NCI-H82 (cell line): ENCODE measurements around the gene GRB2.

Experiments
- DNase-seq: peaks from one replicate; lab custom pipeline; 2025; lab: John Stamatoyannopoulos, UW

GRB2 gene

DNA sequence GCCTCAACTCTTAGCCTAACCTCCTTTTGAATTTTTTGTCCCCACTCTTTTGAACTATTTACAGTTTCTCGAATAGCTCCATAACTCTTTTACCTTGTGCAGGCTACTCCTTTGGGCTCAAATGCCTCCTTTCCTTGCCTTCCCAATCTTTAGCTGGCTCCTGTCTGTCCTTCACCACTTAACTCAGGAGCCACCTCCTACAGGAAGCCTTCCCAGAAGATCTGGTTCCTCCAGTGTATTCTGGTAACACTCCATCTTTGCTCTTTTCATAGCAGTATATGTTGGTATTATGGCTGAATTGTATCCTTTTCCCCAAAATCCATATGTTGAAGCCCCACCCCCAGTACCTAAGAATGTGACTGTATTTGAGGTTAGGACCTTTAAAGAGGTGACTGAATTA, 9.0 kb upstream of the GRB2 start:
- DNase-seq: no peak

DNA sequence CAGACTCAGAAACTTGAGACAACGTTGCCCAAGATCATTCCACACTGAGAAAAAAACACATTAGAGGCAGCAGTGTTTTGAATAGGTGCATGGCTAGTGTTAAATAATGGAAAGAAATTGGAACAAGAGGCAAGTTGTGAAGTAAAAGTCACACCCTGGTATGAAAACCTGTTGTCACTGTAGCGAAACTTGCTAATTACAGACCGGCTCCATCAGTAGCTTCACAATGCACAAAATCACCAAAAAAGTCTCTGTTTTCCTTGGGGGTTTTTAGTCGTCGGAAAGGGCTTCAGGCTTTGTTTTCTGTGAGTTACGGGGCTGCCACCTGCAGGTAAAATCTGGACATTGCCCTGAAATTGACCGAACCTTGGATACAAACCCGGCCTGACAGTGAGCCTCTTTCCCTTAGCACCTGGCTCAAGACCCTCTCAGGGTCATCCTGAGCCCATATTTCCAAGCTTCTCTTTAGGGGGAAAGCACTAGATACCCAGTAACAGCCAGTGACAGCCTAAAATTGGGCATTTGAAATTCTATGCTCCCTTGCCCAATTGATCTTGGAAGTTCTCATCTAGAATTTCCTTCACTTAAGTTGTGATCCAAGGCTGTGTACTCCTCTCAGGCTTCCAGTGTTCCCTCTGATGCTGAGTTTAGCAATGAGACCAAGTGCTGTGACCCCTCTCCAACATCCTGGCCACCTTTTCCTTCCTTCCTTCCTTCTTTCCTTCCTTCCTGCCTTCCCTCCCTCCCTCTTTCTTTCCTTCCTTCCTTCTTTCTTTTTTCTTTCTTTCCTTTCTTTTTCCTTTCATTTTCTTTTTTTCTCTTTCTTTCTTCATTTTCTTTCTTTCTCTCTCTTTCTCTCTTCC, 7.2 kb upstream of the GRB2 start:
- DNase-seq: peak; percentile 83

DNA sequence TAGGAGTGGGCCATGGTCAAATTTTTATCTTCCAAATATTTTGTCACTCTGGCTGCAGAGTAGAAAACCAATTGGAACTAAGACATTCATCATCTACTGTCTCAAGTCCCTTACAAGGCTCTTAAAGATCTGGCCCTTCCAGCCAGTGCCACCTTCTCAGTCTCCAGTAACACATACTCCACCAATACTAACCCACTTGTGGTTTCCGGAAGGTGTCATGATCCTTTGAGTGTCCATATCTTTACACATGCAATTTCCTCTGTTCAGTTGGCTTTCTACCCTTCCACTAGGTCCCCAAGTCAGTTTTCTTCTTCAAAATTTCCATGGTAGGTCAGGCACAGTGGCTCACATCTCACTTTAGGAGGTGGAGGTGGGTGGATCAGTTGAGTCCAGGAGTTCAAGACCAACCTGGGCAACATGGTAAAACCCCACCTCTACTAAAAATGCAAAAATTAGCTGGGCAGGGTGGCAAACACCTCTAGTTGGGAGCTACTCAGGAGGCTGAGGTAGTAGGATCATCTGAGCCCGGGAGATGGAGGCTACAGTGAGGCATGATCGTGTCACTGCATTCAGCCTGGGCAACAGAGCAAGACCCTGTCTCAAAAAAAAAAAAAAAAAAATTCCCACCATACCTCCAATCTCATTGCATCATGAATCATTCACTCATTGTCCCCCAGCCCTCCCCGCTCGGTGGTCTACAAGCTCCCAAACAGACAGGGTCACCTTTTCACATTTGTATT, 6.0 kb upstream of the GRB2 start:
- no peak for DNase-seq

DNA sequence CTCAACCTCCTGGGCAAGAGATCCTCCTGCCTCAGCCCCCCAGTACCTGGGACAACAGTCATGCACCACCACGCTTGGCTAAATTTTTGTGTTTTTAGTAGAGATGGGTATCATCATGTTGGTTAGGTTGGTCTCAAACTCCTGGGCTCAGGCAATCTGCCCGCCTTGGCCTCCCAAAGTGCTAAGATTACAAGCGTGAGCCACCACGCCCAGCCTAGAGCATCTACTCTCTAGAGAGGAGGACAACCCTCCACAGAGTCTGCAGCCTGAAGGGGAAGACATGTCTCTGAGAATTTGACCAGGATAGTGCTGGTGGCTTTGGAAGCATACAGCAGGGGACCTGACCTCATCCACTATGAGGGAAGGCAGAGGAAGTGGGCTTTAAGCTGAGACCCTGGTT, 4.7 kb upstream of the GRB2 start:
- no peak for DNase-seq

DNA sequence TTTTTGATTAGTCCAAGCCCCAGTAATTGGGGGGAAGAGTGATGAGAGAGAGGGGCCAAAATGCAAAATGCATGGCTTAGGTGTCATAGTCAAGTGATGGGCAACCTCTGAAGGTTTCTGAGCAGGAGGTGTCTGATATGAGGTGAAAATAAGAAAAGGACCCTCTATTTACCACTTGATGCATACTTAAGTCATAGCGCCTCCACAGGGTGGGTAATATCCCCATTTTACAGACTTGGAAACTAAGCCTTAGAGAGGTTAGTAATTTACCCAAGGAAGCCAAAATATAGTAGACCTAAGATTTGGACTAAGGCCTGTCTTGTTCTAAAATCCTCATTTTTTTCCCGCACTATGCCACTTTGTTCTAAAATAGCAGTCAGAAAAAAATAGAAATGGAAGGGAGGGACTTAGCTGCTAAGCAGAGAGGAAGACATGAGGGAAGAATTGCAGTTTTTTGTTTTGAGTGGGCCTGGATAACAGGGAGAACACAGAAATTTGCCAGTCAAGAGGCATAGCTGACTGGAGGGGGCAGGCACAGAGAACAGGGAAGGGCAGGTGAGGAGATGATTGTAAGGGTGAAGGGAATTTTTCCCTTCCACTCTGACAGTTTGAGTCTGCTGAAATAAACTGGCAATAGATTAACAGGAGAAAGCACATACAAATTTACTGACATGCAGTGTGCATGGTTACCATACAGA, 2.3 kb upstream of the GRB2 start:
- DNase-seq: no peak

DNA sequence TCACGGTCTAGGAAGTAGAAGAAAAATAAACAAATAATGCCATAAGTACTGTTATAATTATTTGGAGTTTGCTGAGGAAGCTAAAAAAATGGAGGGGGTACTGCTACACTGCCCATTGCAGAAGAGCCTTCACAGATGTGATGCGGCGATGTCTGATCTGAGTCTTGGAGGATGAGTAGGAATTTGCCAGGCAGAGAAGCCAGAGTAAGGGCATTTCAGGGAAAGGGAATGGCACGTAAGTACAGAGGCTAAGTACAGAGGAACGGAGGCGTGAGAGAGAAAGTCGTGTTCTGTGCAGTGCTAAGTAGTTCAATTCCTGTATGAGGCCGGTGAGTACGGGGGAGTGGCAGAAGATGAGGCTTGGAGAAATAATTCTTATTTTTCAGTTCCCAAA, 741 bp upstream of the GRB2 start:
- DNase-seq: peak; percentile 52

DNA sequence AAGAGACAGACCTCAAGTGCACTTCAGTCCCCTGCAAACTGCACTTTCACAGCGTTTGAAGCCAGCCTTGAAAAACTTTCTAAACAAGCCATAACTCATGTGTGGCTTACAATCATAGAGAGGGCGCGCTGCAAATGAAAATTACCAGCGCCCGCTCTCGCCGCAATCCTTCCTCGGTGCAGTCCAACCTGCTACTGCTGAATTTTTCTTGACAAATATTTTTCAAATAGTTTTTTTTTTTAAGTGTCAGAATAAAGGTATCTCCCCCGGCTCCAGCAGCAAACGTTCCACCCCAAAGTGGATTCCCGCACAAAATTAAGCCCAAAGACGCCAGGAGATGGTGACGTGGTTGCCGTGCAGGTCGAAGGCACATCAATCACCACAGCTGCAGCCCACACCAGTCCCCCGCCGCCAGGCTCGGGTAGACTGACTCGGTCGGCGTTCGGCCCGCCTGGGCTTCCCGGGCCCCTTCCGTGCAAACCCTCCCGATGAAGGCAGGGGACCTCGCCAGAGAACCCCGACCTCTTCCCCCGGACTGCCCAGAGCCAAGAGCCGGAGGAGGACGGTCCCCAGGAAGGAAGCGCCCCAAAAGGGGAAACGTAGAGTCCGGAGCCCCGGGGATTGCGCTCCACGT, 630 bp downstream of the GRB2 start:
- DNase-seq: peak; percentile 73

DNA sequence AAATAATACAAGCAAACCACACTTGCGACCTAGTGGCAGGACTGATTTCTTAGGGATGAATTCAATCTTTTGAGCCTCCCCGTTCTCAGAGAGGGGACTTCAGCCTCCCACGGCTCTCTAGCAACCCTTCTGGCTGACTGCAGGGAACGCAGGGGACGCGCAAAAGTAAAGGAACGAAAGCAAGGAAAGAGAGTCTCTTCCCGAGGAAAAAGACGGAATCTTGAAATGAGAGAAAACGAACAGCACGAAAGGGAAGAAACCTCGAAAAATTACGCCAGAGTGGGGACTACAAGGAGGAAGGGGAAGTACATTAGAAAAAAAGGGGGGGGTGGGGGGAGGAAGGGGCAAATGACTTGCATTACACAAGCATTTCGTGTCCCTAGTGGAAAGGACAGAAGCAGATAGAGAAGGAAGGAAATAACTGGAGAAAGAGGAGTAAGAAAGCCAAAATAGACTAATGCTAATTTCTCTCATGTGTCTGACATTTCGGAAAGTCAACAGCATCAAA, 1.2 kb downstream of the GRB2 start:
- peak; percentile 90 for DNase-seq

DNA sequence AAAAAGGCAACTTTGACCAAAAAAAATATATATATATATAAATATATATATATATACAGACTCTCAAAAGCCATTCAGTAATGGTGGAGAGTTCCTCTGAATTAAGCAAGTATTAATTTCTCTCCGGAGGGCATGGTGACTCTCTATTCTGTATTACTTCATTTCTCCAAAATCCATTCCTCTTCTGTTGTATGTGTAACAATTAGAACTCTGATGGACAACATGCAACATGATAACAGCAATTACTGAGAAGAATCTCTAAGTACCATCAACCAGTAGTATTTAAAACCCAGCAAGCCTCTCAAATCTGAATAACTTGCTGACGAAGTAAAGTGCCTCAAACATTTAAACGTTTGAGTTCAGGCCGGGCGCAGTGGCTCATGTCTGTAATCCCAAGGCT, 2.3 kb downstream of the GRB2 start:
- DNase-seq: peak; percentile 41

DNA sequence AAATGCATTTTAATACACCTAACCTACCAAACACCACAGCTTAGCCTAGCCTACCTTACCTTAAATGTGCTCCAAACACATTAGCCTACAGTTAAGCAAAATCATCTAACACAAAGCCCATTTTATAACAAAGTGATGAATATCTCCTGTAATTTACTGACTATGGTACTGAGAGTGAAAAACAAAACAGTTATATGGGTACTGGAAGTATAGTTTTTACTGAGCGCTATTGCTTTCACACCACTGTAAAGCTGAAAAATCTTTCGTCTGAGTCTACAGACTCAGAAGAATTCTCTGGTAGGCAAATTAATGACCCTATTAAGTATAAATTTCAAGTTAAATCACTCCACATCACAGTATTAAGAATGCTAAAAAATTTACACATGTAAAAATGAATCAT, 3.5 kb downstream of the GRB2 start:
- no peak for DNase-seq

DNA sequence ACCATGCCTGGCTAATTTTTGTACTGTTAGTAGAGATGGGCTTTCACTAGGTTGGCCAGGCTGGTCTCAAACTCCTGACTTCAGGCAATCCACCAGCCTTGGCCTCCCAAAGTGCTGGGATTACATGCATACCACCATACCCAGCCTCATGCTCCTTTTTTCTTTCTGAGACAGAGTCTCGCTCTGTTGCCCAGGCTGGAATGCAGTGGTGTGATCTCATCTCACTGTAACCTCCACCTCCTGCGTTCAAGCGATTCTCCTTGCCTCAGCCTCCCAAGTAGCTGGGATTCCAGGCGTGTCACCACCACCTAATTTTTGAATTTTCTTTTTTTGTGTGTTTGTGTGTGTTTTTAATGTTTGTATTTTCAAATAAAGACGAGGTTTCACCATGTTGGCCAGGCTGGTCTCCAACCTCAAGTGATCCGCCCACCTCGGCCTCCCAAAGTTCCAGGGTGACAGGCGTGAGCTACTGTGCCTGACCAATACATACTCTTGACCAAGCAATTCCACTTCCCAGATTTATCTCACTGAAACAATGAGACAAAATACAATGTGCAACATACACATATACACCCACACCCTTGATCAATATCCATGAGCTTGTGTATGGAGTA, 5.0 kb downstream of the GRB2 start:
- DNase-seq: no peak

DNA sequence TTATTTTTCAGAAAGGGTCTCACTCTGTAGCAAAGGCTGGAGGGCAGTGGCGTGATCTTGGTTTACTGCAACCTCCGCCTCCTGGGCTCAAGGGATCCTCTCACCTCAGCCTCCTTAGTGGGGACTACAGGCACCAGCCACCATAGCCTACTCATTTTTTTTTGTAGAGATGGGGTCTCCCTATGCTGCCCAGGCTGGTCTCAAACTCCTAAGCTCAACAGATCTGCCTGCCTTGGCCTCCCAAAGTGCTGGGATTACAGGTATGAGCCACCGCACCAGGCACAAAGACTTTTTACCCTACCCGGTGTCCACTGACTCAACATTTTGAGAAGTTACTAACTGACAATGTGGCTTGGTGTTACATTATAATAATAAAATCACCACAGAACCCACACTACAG, 7.2 kb downstream of the GRB2 start:
- DNase-seq: no peak

DNA sequence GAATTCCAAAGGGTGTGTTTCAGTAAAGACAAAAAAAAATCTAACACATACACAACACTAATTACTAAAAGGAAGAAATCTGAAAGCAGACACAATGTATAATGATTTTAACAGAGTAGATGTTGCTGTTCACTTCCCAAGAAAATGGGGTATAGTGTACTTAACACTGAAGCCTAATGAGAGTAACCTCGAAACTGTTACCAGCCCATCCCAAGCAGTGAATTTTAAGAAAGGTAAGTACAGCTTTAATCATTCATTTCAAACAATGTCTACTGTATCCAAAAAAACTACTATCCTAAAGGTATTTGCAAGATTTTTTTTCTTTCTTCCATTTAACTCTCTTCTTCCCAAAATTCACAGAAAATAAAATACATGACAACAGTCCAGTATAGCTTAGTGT, 8.3 kb downstream of the GRB2 start:
- DNase-seq: no peak

DNA sequence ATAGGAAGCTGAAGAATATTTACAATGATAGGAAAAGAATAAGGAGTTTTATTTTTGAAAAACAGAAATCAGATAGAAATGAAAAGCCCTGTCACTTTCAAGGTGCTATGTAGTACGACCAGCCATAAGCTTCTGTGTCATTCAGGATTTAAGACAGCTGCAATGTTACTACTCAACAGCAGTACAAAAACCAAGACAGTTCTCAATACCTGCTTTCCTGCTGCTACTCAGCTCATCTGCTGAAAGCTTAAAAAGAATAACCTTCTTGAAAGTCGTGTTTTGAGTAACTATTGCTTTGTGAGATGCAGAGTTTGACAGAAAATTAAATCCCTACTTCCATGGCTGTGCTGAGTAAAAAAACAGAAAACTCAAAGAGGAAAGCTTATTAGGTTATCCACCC, 8.7 kb downstream of the GRB2 start:
- DNase-seq: no peak

DNA sequence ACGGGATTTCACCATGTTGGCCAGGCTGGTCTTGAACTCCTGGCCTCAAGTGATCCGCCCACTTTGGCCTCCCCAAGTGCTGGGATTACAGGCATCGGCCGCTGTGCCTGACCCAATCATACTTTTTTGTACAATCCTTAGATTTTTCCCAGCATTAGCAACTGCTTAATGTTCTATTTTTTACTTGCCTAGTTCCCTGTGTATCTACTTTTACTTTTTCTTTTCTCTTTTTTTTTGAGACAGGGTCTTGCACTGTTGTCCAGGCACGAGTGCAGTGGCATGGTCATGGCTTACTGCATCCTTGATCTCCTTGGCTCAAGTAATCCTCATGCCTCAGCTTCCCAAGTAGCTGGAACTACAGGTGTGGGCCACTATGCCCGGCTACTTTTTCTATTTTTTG, 9.5 kb downstream of the GRB2 start:
- no peak for DNase-seq

DNA sequence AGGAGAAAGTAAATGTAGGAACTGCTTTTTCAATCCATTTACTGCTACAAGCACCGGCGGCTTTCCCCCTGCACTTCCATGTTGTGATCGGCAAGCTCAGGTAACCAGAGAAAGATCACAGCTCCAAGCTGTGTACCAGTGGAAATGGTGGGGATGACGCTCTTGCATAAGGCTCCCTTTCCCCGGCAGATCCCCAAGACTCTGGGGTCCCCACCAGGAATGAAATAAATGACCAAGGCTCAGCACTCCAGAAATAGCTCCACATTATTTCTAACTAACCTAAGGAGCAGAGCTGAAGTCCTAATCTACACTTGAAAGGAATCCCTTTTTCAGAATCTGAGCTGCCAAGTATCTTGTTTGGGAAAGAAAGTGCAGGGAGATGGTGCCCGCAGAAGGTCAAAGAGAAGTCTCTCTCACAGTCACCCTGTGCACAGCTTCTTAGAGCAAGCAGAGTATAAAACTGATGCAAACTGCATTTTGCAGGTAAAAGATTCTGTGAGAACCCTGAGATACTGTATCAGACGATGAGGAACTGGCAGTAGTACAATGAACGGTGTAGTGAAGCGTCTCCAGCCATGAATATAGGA, 11.1 kb downstream of the GRB2 start:
- peak; percentile 53 for DNase-seq

DNA sequence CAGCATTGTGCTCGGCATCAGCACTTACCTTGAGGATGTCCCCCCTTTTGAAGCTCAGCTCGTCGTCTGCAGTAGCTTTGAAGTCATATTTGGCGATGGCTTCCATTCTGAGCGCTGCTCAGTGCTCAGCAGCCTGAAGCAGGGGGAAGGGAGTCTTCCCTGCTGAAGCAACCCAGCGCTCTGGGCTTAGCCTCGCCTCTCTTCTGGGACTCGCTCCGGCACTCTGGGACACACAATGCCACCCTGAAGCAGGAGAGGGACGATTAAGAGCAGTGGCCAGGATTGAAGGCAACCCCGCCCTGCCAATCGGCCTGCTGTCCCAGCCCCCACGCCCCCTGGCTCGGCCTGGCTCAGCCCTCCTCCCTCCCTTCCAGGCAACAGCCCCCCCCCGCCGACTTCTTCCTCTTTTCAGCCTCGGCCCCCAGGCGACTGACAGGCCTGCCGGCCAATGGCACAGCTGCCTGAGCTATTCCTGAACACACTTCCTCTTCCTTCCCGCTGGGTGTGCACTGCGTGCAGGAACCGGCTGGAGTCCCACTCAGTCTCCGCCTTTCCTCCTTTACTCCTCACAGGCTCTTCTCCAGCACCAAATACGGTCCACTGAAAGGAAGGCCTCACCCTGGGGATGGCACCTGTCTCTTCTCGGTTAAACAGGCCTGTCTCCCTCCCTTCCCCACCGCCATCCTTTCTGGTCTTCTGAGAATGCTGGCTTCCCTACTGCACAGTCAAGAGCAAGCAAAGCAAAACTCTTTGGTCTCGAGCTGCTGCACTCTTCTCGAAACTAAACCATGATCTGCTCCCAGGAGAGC, 11.8 kb downstream of the GRB2 start:
- DNase-seq: peak; percentile 99

DNA sequence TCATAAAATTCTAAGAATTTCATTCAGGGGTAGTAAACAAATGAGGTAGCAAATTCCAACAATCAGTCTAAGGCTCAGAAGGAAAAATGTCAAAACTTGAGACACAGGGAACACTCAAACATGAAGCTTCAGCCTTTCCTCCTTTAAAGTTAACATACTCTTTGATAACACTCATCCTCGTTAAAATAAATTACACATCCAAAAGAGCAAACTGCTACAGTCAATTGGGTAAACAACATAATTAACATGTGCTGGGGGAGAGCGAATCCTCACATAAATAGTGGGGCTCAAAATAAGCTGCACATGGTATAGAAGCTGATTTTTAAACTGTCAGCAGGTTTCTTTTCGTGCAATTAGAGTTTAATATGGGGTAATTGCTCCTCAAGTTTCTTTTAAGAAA, 12.9 kb downstream of the GRB2 start:
- no peak for DNase-seq

DNA sequence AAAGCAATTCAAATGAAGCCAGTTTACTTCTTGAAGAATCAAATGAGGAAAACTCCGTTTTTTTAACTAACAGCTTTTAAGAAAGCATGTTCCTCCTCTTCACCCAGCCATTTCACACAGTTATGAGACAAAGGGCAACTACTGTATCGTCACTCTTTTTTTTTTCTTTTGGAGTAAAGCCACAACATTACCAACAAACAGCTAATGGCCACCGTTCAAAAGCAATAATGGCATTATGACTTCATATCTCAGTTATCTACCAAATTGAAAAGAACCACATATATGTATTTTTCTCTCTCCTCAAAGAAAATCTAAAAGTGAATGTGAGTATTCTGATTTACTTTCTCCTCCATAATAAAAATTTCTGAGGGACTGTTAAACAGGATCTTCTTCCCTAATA, 14.5 kb downstream of the GRB2 start:
- no peak for DNase-seq

DNA sequence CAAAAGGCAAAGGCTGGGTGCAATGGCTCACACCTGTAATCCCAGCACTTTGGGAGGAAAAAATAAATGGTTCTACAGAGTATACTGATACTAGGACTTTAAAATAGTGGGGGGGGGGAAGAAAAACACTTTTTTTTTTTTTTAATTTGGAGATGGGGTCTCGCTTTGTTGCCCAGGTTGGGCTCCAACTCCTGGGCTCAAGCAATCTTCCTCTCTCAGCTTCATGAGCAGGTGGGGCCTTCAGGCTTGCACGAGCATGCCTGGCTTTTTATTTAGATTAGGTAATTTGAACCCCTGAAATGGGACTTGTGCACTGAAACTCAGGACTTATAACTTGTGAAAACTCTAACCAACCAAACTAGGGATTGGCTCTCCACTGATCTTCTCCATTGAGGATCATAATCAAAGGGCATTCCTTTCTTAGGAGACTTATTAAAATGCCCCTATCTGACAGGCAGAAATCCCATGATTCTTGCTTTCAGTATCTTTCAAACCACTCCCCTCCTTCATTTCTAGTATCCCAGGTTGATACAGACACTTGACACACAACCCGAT, 16.9 kb downstream of the GRB2 start:
- no peak for DNase-seq
